PFSK-1 (cell line): ENCODE results near the gene FAM163B.

ENCODE experiments used
- FOXP2 ChIP-seq: optimal IDR thresholded peaks from 2 replicates; pipeline ENCODE3; 2011; ENCODE audit warnings: borderline replicate concordance, control low read depth, inconsistent platforms; ENCODE audit not compliant: insufficient read depth; ENCODE audit errors: extremely low read length, extremely low read depth
- POLR2AphosphoS5 ChIP-seq: IDR thresholded peaks from 2 replicates; pipeline ENCODE4 v1.6.1; 2012; ENCODE audit warnings: low read depth, mild to moderate bottlenecking, control low read depth, low read length, moderate library complexity
- REST ChIP-seq, 2 experiments: IDR thresholded peaks; 2 replicates each; pipeline versions ENCODE4 v1.6.1 to v1.8.0; 2011 to 2012; ENCODE audit warnings: low read depth in 2 of 2, low read length in 2 of 2, control low read depth in 1 of 2, inconsistent platforms in 1 of 2, mild to moderate bottlenecking in 1 of 2, moderate library complexity in 1 of 2; ENCODE audit not compliant: insufficient read depth in 1 of 2
- SIN3A ChIP-seq: IDR thresholded peaks from 2 replicates; pipeline ENCODE4 v1.6.1; 2012; ENCODE audit warnings: mild to moderate bottlenecking, low read length, moderate library complexity, borderline replicate concordance; ENCODE audit not compliant: insufficient read depth
- TAF1 ChIP-seq: IDR thresholded peaks from 2 replicates; pipeline ENCODE4 v1.6.1; 2012; ENCODE audit warnings: low read length, control low read depth, borderline replicate concordance; ENCODE audit not compliant: insufficient read depth

Gene FAM163B

DNA sequence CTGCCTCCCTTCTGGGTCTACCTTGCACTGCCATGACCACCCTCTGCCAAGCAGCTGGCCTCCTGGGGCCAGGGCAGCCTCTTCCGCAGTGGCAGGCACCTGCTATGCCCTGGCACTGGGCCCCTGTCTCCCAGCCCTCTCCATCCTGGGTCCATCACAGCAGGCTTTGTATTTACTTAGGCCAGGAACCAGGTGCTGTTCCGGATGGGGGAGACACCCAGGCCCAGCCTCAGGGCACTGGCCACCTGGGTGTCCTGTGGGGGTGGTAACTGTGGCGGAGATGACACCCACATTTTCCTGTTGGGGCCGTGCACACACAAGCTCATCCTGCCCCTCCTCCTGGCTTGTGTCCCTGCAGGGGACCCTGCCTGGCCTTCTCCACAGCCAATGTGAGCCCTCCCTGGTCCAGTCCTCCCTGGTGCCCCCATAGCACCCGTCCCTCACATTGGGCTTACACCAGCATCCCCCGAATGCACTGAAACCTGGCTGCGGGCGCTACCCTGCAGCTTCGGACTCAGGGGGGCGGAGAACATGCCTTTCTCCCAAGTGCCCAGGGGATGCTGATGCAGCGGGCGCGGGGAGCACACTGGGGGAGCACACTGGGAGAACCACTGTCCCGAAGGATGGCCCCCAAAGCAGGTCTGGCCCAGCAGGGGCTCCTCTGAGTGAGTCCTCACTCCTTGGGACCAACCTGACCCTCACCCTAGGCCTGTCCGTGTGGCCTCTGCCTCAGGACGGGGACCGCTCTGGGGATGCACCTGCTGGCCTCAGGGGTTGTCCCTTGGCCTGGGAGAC, 17.9 kb downstream of the FAM163B start:
- no peak for TF ChIP-seq TAF1
- TF ChIP-seq SIN3A, result no peak
- TF ChIP-seq FOXP2, result no peak
- TF ChIP-seq REST (IDR thresholded peaks at IDR 0.05; ENCODE audit: insufficient read depth in 1 of 2, low read depth in 2 of 2, low read length in 2 of 2), result no peak
- no peak for TF ChIP-seq POLR2AphosphoS5

GRCh38 chr9:133590231-133590855, 18.8 kb downstream of the FAM163B start:
- TF ChIP-seq SIN3A (no peak), REST (IDR thresholded peaks at IDR 0.05; ENCODE audit: insufficient read depth in 1 of 2, low read depth in 2 of 2, low read length in 2 of 2) (no peak), POLR2AphosphoS5 (no peak), FOXP2 (no peak), TAF1 (no peak)

DNA sequence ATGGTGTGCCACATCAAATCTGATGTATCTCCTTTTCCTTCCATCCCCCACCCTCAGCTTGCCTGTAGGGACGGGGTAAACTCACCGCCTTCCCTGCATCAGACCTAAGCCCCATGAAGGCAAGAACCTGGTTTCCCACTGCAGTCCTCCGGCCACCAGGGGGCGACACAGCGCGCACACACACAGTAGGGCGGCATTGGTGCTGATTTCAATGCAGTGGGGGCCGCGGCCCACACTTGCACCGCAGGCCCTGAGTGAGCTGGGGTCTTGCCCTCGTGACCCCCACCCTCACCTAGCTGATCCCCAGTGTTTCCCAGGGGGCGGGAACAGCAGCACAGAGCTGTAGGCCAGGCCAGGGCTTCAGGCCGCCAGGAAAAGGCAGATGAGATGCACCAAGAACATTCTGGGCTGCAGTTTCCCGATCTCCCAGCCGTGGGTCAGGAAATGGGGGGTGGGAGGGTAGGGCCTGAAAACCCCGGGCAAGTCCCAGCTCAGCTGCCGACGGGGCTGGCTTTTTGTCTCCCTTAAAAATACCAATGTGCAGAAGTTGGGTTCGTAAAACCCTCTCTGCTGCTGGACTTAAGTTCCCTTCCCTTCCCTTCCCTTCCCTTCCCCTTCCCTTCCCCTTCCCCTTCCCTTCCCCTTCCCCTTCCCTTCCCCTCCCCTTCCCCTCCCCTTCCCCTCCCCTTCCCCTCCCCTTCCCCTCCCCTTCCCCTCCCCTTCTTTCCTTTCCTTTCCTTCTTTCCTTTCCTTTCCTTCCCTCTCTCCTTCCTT, 19.5 kb downstream of the FAM163B start:
- TF ChIP-seq SIN3A (no peak), POLR2AphosphoS5 (no peak), TAF1 (no peak), REST (IDR thresholded peaks at IDR 0.05; ENCODE audit: insufficient read depth in 1 of 2, low read depth in 2 of 2, low read length in 2 of 2) (no peak), FOXP2 (no peak)

DNA sequence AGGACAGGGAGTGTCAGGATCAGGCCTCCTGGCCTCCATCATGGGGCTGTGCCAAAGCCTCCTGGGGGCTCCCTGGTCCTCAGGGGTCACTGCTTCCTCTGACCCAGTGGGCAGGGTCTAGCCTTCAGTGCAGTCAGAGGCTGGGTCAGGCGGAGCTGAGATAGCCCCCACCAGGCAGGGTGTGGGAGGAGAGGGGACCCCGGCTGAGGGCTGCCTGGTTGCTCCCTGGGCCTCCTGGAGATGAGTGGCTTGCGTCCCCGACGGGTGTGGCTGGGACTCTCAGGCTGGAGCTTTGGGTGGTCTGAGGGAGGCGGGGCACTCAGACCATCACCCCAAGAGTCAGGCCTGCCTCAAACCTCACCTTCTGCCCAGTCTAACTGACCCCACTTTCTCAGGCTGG, 21.7 kb downstream of the FAM163B start:
- TF ChIP-seq POLR2AphosphoS5, result no peak
- TF ChIP-seq FOXP2, result no peak
- no peak for TF ChIP-seq TAF1

DNA sequence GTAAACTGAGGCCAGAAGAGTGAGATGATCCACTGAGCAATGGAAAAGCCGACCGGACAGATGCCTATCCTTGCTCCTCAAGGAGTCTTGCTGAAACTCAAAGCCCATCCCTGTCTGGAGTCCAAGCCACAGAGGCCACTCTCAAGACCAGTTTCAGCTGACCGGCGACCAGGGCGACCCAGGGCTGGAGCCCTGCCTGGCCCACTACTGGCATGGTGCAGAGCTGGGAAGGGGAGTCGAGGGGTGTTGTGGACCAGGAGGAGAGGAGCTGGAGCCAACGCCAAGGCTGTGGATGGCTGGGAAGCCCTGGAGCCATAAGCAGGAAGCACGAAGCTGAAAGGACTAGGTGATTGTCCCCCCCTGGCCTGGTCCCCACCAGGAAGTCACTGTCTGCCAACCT, 22.1 kb downstream of the FAM163B start:
- TF ChIP-seq REST (IDR thresholded peaks at IDR 0.05; ENCODE audit: insufficient read depth in 1 of 2, low read depth in 2 of 2, low read length in 2 of 2) (no peak), POLR2AphosphoS5 (no peak), TAF1 (no peak), SIN3A (no peak), FOXP2 (no peak)
